ENCODE measurements around the gene DOP1A.

- TF ChIP-seq CTCF (IDR thresholded peaks at IDR 0.05) (no peak), MAX (IDR thresholded peaks at IDR 0.05; ENCODE audit: low read depth) (no peak), SIN3A (IDR thresholded peaks at IDR 0.05; ENCODE audit: borderline replicate concordance, low read depth, low read length) (no peak), JUND (IDR thresholded peaks at IDR 0.05) (no peak)
Observed at GRCh38 chr6:83042467-83043053, 24.9 kb upstream of the DOP1A start.

All from SK-N-SH (cell line).